ENCODE data around the gene ATP2C1. TPM values are rescaled to one million over a fixed set of nuclear protein-coding genes. Genes with fewer than 3 reads are reported as not detected.
A peak's percentile ranks its signal among the peaks of the same experiment; 100 is the strongest.

ATP2C1 gene
- total RNA-seq, 4 donors from 2014 or later: 20.9 to 60.8 (median 44.6) TPM

- in situ Hi-C loops (cut with MboI; ENCODE audit: low pct_ligation_motif_present in 1 of 4, low pct_unique_long_range_greater_than_20kb in 1 of 4, low sequenced_read_pairs in 3 of 4): loop anchor here in 1 of 4 donors (10.0 kb wide), 1 partner anchor 125 kb away; no protein-coding TSS in a partner anchor
- Histone ChIP-seq H3K4me1 (peaks cover 0 to 6% (median 4%) of the 10 kb centered on the region in 4 donors), H3K4me3 (no peak overlapping the region), H3K9me3 (no peaks in the 10 kb centered on the region), H3K36me3 (no peaks in the 10 kb centered on the region), H3K27me3 (no peaks in the 10 kb centered on the region), H3K27ac (no peak overlapping the region)
- intact Hi-C loops (cut with DNase I; ENCODE audit: low total_unique reads): no loop called here
- DNase-seq: no peak
- 43 to 71% methylated on average over 1 of the region's 1 CpG for WGBS, 2 donors (ENCODE audit: low coverage in 1 of 2)
- TF ChIP-seq CTCF (IDR thresholded peaks at IDR 0.05) (no peak), POLR2AphosphoS5 (IDR thresholded peaks at IDR 0.05) (no peak), EP300 (IDR thresholded peaks at IDR 0.05; ENCODE audit: low read depth) (no peak), POLR2A (IDR thresholded peaks at IDR 0.05) (no peak)
These were observed 4.4 kb upstream of the ATP2C1 start for GRCh38 chr3:130889416-130889946.

GRCh38 chr3:130892759-130893375 is 1.0 kb upstream of the ATP2C1 start:
- intact Hi-C loops (cut with DNase I; ENCODE audit: low total_unique reads): no loop called here
- 0 to 2% methylated on average over 8 to 14 of the region's 14 CpGs for WGBS, 2 donors (ENCODE audit: low coverage in 1 of 2)
- Histone ChIP-seq H3K4me3 (peak overlapping the region; percentile 72 to 97 (median 88)), H3K36me3 (no peaks in the 10 kb centered on the region), H3K4me1 (peaks cover 0 to 26% (median 14%) of the 10 kb centered on the region in 4 donors), H3K9me3 (no peaks in the 10 kb centered on the region), H3K27ac (peak overlapping the region; percentile 95 to 98 (median 97)), H3K27me3 (no peaks in the 10 kb centered on the region)
- DNase-seq: peak; percentile 75
- in situ Hi-C loops (cut with MboI; ENCODE audit: low pct_ligation_motif_present in 1 of 4, low pct_unique_long_range_greater_than_20kb in 1 of 4, low sequenced_read_pairs in 3 of 4): loop anchor here in 3 of 4 donors (5.0 to 10.0 kb wide), 3 partner anchors 128 to 148 kb away; partner anchors contain the start of gene PIK3R4 (in 1 of the 3)
- no peak for TF ChIP-seq EP300 (IDR thresholded peaks at IDR 0.05; ENCODE audit: low read depth)
- peak; percentile 82 to 94 (median 89) for TF ChIP-seq CTCF (IDR thresholded peaks at IDR 0.05)
- TF ChIP-seq POLR2A (IDR thresholded peaks at IDR 0.05): no peak
- TF ChIP-seq POLR2AphosphoS5 (IDR thresholded peaks at IDR 0.05): no peak

GRCh38 chr3:130894130-130894985 is 474 bp downstream of the ATP2C1 start:
- no peaks in the 10 kb centered on the region for H3K36me3 ChIP-seq
- H3K4me1 ChIP-seq: peaks cover 0 to 26% (median 14%) of the 10 kb centered on the region in 4 donors
- no peaks in the 10 kb centered on the region for H3K9me3 ChIP-seq
- WGBS, 2 donors (ENCODE audit: low coverage in 1 of 2): 0 to 1% methylated on average over 7 to 31 of the region's 52 CpGs
- in situ Hi-C loops (cut with MboI; ENCODE audit: low pct_ligation_motif_present in 1 of 4, low pct_unique_long_range_greater_than_20kb in 1 of 4, low sequenced_read_pairs in 3 of 4) (loop anchor here in 3 of 4 donors (5.0 to 10.0 kb wide), 3 partner anchors 130 to 150 kb away; partner anchors contain the start of gene PIK3R4 (in 1 of the 3)), intact Hi-C loops (cut with DNase I; ENCODE audit: low total_unique reads) (no loop called here)
- peak; percentile 44 for DNase-seq
- H3K4me3 ChIP-seq: peak overlapping the region; percentile 81 to 97 (median 88)
- TF ChIP-seq POLR2A (IDR thresholded peaks at IDR 0.05): no peak
- peak in 1 of 5 experiments; percentile 5 for TF ChIP-seq CTCF (IDR thresholded peaks at IDR 0.05)
- no peak for TF ChIP-seq EP300 (IDR thresholded peaks at IDR 0.05; ENCODE audit: low read depth)
- H3K27ac ChIP-seq: peak overlapping the region; percentile 95 to 98 (median 97)
- H3K27me3 ChIP-seq: no peaks in the 10 kb centered on the region

- no peaks in the 10 kb centered on the region for H3K9me3 ChIP-seq
- in situ Hi-C loops (cut with MboI; ENCODE audit: low pct_ligation_motif_present in 1 of 4, low pct_unique_long_range_greater_than_20kb in 1 of 4, low sequenced_read_pairs in 3 of 4) (loop anchor here in 3 of 4 donors (5.0 to 10.0 kb wide), 3 partner anchors 130 to 150 kb away; partner anchors contain the start of gene PIK3R4 (in 1 of the 3)), intact Hi-C loops (cut with DNase I; ENCODE audit: low total_unique reads) (no loop called here)
- no peaks in the 10 kb centered on the region for H3K36me3 ChIP-seq
- DNase-seq: no peak
- WGBS, 2 donors (ENCODE audit: low coverage in 1 of 2): 3 to 10% methylated on average over 4 of the region's 4 CpGs
- peak overlapping the region; percentile 81 to 97 (median 88) for H3K4me3 ChIP-seq
- H3K27ac ChIP-seq: peak overlapping the region; percentile 95 to 98 (median 97)
- TF ChIP-seq POLR2AphosphoS5 (IDR thresholded peaks at IDR 0.05) (no peak), POLR2A (IDR thresholded peaks at IDR 0.05) (no peak)
- H3K27me3 ChIP-seq: no peaks in the 10 kb centered on the region
- peaks cover 0 to 26% (median 14%) of the 10 kb centered on the region in 4 donors for H3K4me1 ChIP-seq
These were observed 1.0 kb downstream of the ATP2C1 start for GRCh38 chr3:130894986-130895280.
